Transverse colon (tissue), 4 donors: ENCODE measurements around the gene CD79B. TPM values are rescaled to one million over a fixed set of nuclear protein-coding genes. Genes with fewer than 3 reads are reported as not detected.
"Not testable (repeated sequence)": the region's sequence is repeated elsewhere in the genome, so short reads cannot be mapped to it uniquely, and the experiment has no call there.

Source experiments
- DNase-seq: peaks from one replicate; pipeline ENCODE4 v3.0.0-alpha.2; 2019
- H3K27ac ChIP-seq, 4 donors: fragments of 200-600 bp; sonication (generic); 2 replicates each; pipeline ENCODE4 v1.5.1; 2016 to 2018; ENCODE audit warnings: inconsistent platforms in 4 of 4
- H3K27me3 ChIP-seq: fragments of 200-600 bp; sonication (generic); 2 replicates; pipeline ENCODE4 v1.5.1; 2017; ENCODE audit warnings: inconsistent platforms
- H3K36me3 ChIP-seq, 4 donors: fragments of 200-600 bp; sonication (generic); 2 replicates each; pipeline ENCODE4 v1.5.1; 2017 to 2019; ENCODE audit warnings: inconsistent platforms in 4 of 4
- H3K4me1 ChIP-seq, 4 donors: fragments of 200-600 bp; sonication (generic); 2 replicates each; pipeline ENCODE4 v1.5.1; 2017 to 2020; ENCODE audit warnings: inconsistent platforms in 4 of 4
- H3K4me3 ChIP-seq, 4 donors: fragments of 200-600 bp; sonication (generic); 1 replicate in 1 of 4; 2 replicates in 3 of 4; pipeline versions ENCODE4 v1.5.1 to v1.6.1; 2017 to 2019; ENCODE audit warnings: inconsistent platforms in 4 of 4
- H3K9me3 ChIP-seq, 2 donors: fragments of 200-600 bp; sonication (generic); 2 replicates each; pipeline ENCODE4 v1.5.1; 2017 to 2019; ENCODE audit warnings: inconsistent platforms in 2 of 2
- CTCF ChIP-seq, 5 experiments: fragments of 200-600 bp in 3 of 5; fragments of 450-650 bp in 2 of 5; sonication (generic) in 3 of 5; IDR thresholded peaks; 1 replicate in 2 of 5; 2 replicates in 3 of 5; pipeline ENCODE4 v1.5.1; 2016 to 2017; ENCODE audit warnings: antibody characterized with exemption in 5 of 5, inconsistent platforms in 3 of 5, mild to moderate bottlenecking in 2 of 5, moderate library complexity in 1 of 5
- POLR2A ChIP-seq: fragments of 450-650 bp; IDR thresholded peaks from one replicate; pipeline ENCODE4 v1.6.1; 2016; ENCODE audit warnings: antibody characterized with exemption, mild to moderate bottlenecking, moderate library complexity
- WGBS, 2 donors: methylation state at CpG; one replicate each; pipeline ENCODE4 v1.1.5; 2018; ENCODE audit warnings: low coverage in 1 of 2; 5-methylcytosine and 5-hydroxymethylcytosine counted together
- in situ Hi-C, 4 donors: fragments of 200-750 bp; cut with MboI; loops; one replicate each; pipeline versions ENCODE4 v1.15.0 to v1.15.1; 2017; ENCODE audit warnings: low sequenced_read_pairs in 3 of 4, low pct_ligation_motif_present in 1 of 4, low pct_unique_long_range_greater_than_20kb in 1 of 4
- intact Hi-C: fragments of 100-400 bp; cut with DNase I; formaldehyde crosslinking; loops from one replicate; pipeline ENCODE4 v1.15.1; 2023; ENCODE audit warnings: low total_unique reads
- total RNA-seq, 4 donors: library from RNA; depleted of rRNA; stranded (reverse); fragments of >200 nt; gene quantifications; one replicate each; pipeline ENCODE4 v1.1.0, GENCODE V29; 2016

Gene CD79B
- total RNA-seq, 4 donors from 2014 or later: 0.68 to 38.9 (median 20.0) TPM; not detected in 1

- intact Hi-C loops, H3K27ac ChIP-seq, H3K4me1 ChIP-seq, H3K9me3 ChIP-seq, H3K27me3 ChIP-seq, H3K4me3 ChIP-seq, H3K36me3 ChIP-seq, DNase-seq, in situ Hi-C loops: not testable (repeated sequence)
- peak; percentile 17 to 43 (median 32) for TF ChIP-seq CTCF (IDR thresholded peaks at IDR 0.05)
- WGBS, 2 donors: 19 to 20% methylated on average over 3 to 11 of the region's 13 CpGs
These were observed 42.9 kb downstream of the CD79B start for GRCh38 chr17:63889026-63889848.

- H3K9me3 ChIP-seq, DNase-seq, in situ Hi-C loops, H3K4me3 ChIP-seq, H3K4me1 ChIP-seq, H3K27me3 ChIP-seq, intact Hi-C loops, H3K36me3 ChIP-seq, H3K27ac ChIP-seq: not testable (repeated sequence)
- WGBS, 2 donors: 76 to 94% methylated on average over 3 to 8 of the region's 11 CpGs
These were observed 47.0 kb downstream of the CD79B start for GRCh38 chr17:63885119-63885518.

GRCh38 chr17:63882626-63883126 lies 49.5 kb downstream of the CD79B start:
- DNase-seq, H3K36me3 ChIP-seq, in situ Hi-C loops, H3K4me1 ChIP-seq, H3K4me3 ChIP-seq, H3K9me3 ChIP-seq, intact Hi-C loops, H3K27ac ChIP-seq, H3K27me3 ChIP-seq: not testable (repeated sequence)
- WGBS, 2 donors: 71% methylated on average over 9 of the region's 9 CpGs; no CpG with 5 or more reads in 1 of the 2 donors

GRCh38 chr17:63881935-63882601 lies 50.1 kb downstream of the CD79B start, which contains the start of gene GH2:
TSS of gene GH2 (minus strand) at chr17:63881944. CDS start at chr17:63881801, 143 bp downstream.
- Histone ChIP-seq H3K4me1 (no peaks in the 10 kb centered on the region), H3K27ac (no peak within 1 kb of the TSS), H3K4me3 (no peak within 1 kb of the TSS), H3K36me3 (no peaks in the 10 kb centered on the region), H3K9me3 (no peaks in the 10 kb centered on the region), H3K27me3 (no peaks in the 10 kb centered on the region)
- peak; percentile 38 to 69 (median 55) for TF ChIP-seq CTCF (IDR thresholded peaks at IDR 0.05)
- TF ChIP-seq POLR2A: no peak
- in situ Hi-C loops (no loop called here), intact Hi-C loops (no loop called here)
- 35 to 43% methylated on average over 2 to 14 of the region's 15 CpGs for WGBS, 2 donors
- DNase-seq: peak; percentile 50

GRCh38 chr17:63881337-63881736 lies 50.8 kb downstream of the CD79B start:
- WGBS, 2 donors: 66% methylated on average over 11 of the region's 11 CpGs; no CpG with 5 or more reads in 1 of the 2 donors
- H3K27ac ChIP-seq, DNase-seq, intact Hi-C loops, H3K27me3 ChIP-seq, in situ Hi-C loops, H3K4me3 ChIP-seq, H3K9me3 ChIP-seq, H3K4me1 ChIP-seq, H3K36me3 ChIP-seq: not testable (repeated sequence)
